Measurements from ENCODE around the gene NCOA7.
A peak's percentile ranks its signal among the peaks of the same experiment; 100 is the strongest.
"Not testable (repeated sequence)": the region's sequence is repeated elsewhere in the genome, so short reads cannot be mapped to it uniquely, and the experiment has no call there.

NCOA7 gene

GRCh38 chr6:125753218-125753936 lies 37.4 kb upstream of the NCOA7 start:
- DNase-seq: peak in 1 of 56 donors; percentile 9

- no peak for DNase-seq
Observed at GRCh38 chr6:125753937-125754259, 36.9 kb upstream of the NCOA7 start.

GRCh38 chr6:125754566-125754965 lies 36.2 kb upstream of the NCOA7 start:
- no peak for DNase-seq

- no peak for DNase-seq
Observed at GRCh38 chr6:125759184-125759902, 31.4 kb upstream of the NCOA7 start.

- no peak for DNase-seq
Observed at GRCh38 chr6:125759959-125760457, 30.8 kb upstream of the NCOA7 start.

- no peak for DNase-seq
Observed at GRCh38 chr6:125764121-125764671, 26.6 kb upstream of the NCOA7 start.

- peak in 6 of 56 donors; percentile 9 to 39 (median 25) for DNase-seq
Observed at GRCh38 chr6:125765944-125766343, 24.8 kb upstream of the NCOA7 start.

- no peak for DNase-seq
Observed at GRCh38 chr6:125766641-125767040, 24.1 kb upstream of the NCOA7 start.

GRCh38 chr6:125769147-125769783 lies 21.5 kb upstream of the NCOA7 start:
- no peak for DNase-seq

- DNase-seq: peak in 1 of 56 donors; percentile 11
Observed at GRCh38 chr6:125773387-125774341, 17.1 kb upstream of the NCOA7 start.

- not testable (repeated sequence) for DNase-seq
Observed at GRCh38 chr6:125776107-125776826, 14.5 kb upstream of the NCOA7 start.

GRCh38 chr6:125779924-125780539 lies 10.7 kb upstream of the NCOA7 start:
- DNase-seq: peak; percentile 19 to 92 (median 68)

GRCh38 chr6:125780540-125781313 lies 10.0 kb upstream of the NCOA7 start:
- DNase-seq: peak in 31 of 56 donors; percentile 11 to 71 (median 38)

GRCh38 chr6:125781314-125781868 lies 9.4 kb upstream of the NCOA7 start:
- DNase-seq: no peak

- DNase-seq: no peak
Observed at GRCh38 chr6:125784365-125784764, 6.4 kb upstream of the NCOA7 start.

- no peak for DNase-seq
Observed at GRCh38 chr6:125787791-125788190, 3.0 kb upstream of the NCOA7 start.

GRCh38 chr6:125789167-125789566 lies 1.6 kb upstream of the NCOA7 start:
- no peak for DNase-seq

- DNase-seq: peak in 51 of 56 donors; percentile 7 to 82 (median 57)
Observed at GRCh38 chr6:125789576-125790357, 993 bp upstream of the NCOA7 start.

Data from amygdala (tissue), 56 donors.